WI38 (cell line): ENCODE data around the gene PHOSPHO1.
"Not testable (repeated sequence)": the region's sequence is repeated elsewhere in the genome, so short reads cannot be mapped to it uniquely, and the experiment has no call there.

Experiments
- H3K4me3 ChIP-seq: 2 replicates; pipeline ENCODE4 v1.5.1; 2011; ENCODE audit warnings: low read depth, mild to moderate bottlenecking, control low read depth, low read length
- CTCF ChIP-seq: IDR thresholded peaks from 2 replicates; pipeline ENCODE4 v1.5.1; 2012; ENCODE audit warnings: low read depth, mild to moderate bottlenecking, control low read depth, low read length

The PHOSPHO1 gene

GRCh38 chr17:49183801-49184200 is 46.8 kb downstream of the PHOSPHO1 start:
- H3K4me3 ChIP-seq, result no peak overlapping the region
- no peak for TF ChIP-seq CTCF

GRCh38 chr17:49183341-49183740 is 47.2 kb downstream of the PHOSPHO1 start:
- H3K4me3 ChIP-seq, result no peak overlapping the region
- TF ChIP-seq CTCF, result no peak

- TF ChIP-seq CTCF, result no peak
- no peak overlapping the region for H3K4me3 ChIP-seq
These were observed 49.5 kb downstream of the PHOSPHO1 start for GRCh38 chr17:49180998-49181635.

- peak; percentile 83 for TF ChIP-seq CTCF
- no peak overlapping the region for H3K4me3 ChIP-seq
These were observed 50.3 kb downstream of the PHOSPHO1 start for GRCh38 chr17:49180303-49180702.

- H3K4me3 ChIP-seq, result not testable (repeated sequence)
These were observed 54.6 kb downstream of the PHOSPHO1 start for GRCh38 chr17:49175978-49176377.
